ENCODE data around the gene CALCOCO1. TPM values are rescaled to one million over a fixed set of nuclear protein-coding genes. Genes with fewer than 3 reads are reported as not detected.

CALCOCO1 gene
- total RNA-seq, 2 experiments from 2014 or later = 12.8 to 25.1 TPM

- H2AFZ ChIP-seq (ENCODE audit: low read length) = no peak overlapping the region
These were observed 48.4 kb upstream of the CALCOCO1 start for GRCh38 chr12:53775478-53776145.

GRCh38 chr12:53770281-53770680, 43.0 kb upstream of the CALCOCO1 start:
- no peak for DNase-seq (ENCODE audit: low spot score)
- Histone ChIP-seq H3K27ac (ENCODE audit: low read depth, low read length, poor library complexity, severe bottlenecking) (no peak overlapping the region), H3K79me2 (ENCODE audit: insufficient read depth, low read depth, low read length) (no peaks in the 10 kb centered on the region), H2AFZ (ENCODE audit: low read length) (no peak overlapping the region), H3K4me3 (ENCODE audit: low read depth, low read length, poor library complexity, severe bottlenecking) (no peak overlapping the region), H3K4me1 (ENCODE audit: insufficient read depth, low read length, poor library complexity, severe bottlenecking) (no peaks in the 10 kb centered on the region), H3K36me3 (ENCODE audit: insufficient read depth, low read length) (peaks cover 17% of the 10 kb centered on the region), H3K9me2 (ENCODE audit: insufficient read depth, low read length) (no peaks in the 10 kb centered on the region), H3K9me3 (ENCODE audit: low read length) (no peaks in the 10 kb centered on the region), H4K20me1 (ENCODE audit: insufficient read depth, low read length) (no peaks in the 10 kb centered on the region), H3K4me2 (ENCODE audit: low read length) (no peak overlapping the region)
- TF ChIP-seq CTCF (conservative IDR thresholded peaks at IDR 0.05; ENCODE audit: low read length) (no peak), EZH2phosphoT487 (IDR thresholded peaks at IDR 0.05; ENCODE audit: borderline replicate concordance, low read depth, low read length) (no peak)
- ChIA-PET POLR2A (no interaction called here), CTCF (ENCODE audit: unreplicated experiment) (no interaction called here)
- intact Hi-C loops (cut with micrococcal nuclease; ENCODE audit: unreplicated experiment) = no loop called here
- BruUV-seq (replicated peaks) = no TSS peak

More at GRCh38 chr12:53775478-53776145, 48.4 kb upstream of the CALCOCO1 start:
- TF ChIP-seq CTCF (conservative IDR thresholded peaks at IDR 0.05; ENCODE audit: low read length) (no peak), EZH2phosphoT487 (IDR thresholded peaks at IDR 0.05; ENCODE audit: borderline replicate concordance, low read depth, low read length) (no peak)
- ChIA-PET POLR2A (interaction anchor here (0.8 kb wide), 1 partner anchor 38 kb away, joined by 8 read pairs; no protein-coding TSS in a partner anchor), CTCF (ENCODE audit: unreplicated experiment) (no interaction called here)
- Histone ChIP-seq H3K27ac (ENCODE audit: low read depth, low read length, poor library complexity, severe bottlenecking) (no peak overlapping the region), H3K9me3 (ENCODE audit: low read length) (no peaks in the 10 kb centered on the region), H3K36me3 (ENCODE audit: insufficient read depth, low read length) (peaks cover 17% of the 10 kb centered on the region), H3K9me2 (ENCODE audit: insufficient read depth, low read length) (no peaks in the 10 kb centered on the region), H4K20me1 (ENCODE audit: insufficient read depth, low read length) (no peaks in the 10 kb centered on the region), H3K4me3 (ENCODE audit: low read depth, low read length, poor library complexity, severe bottlenecking) (no peak overlapping the region), H3K4me1 (ENCODE audit: insufficient read depth, low read length, poor library complexity, severe bottlenecking) (peaks cover 3% of the 10 kb centered on the region), H3K4me2 (ENCODE audit: low read length) (no peak overlapping the region), H3K79me2 (ENCODE audit: insufficient read depth, low read depth, low read length) (no peaks in the 10 kb centered on the region)
- intact Hi-C loops (cut with micrococcal nuclease; ENCODE audit: unreplicated experiment) = no loop called here
- no TSS peak for BruUV-seq (replicated peaks)
- no peak for DNase-seq (ENCODE audit: low spot score)

- intact Hi-C loops (cut with micrococcal nuclease; ENCODE audit: unreplicated experiment) = no loop called here
- TF ChIP-seq EZH2phosphoT487 (IDR thresholded peaks at IDR 0.05; ENCODE audit: borderline replicate concordance, low read depth, low read length) = no peak
- POLR2A ChIA-PET = interaction anchor here (1.1 kb wide), 1 partner anchor 10 kb away, joined by 4 read pairs; no protein-coding TSS in a partner anchor
These were observed 41.7 kb upstream of the CALCOCO1 start for GRCh38 chr12:53768976-53769375.

More at GRCh38 chr12:53768976-53769375, 41.7 kb upstream of the CALCOCO1 start:
- DNase-seq (ENCODE audit: low spot score) = no peak
- H3K9me3 ChIP-seq (ENCODE audit: low read length) = no peaks in the 10 kb centered on the region
- H3K4me2 ChIP-seq (ENCODE audit: low read length) = no peak overlapping the region
- BruUV-seq (replicated peaks) = no TSS peak
- H3K4me1 ChIP-seq (ENCODE audit: insufficient read depth, low read length, poor library complexity, severe bottlenecking) = no peaks in the 10 kb centered on the region
- H3K79me2 ChIP-seq (ENCODE audit: insufficient read depth, low read depth, low read length) = no peaks in the 10 kb centered on the region
- H4K20me1 ChIP-seq (ENCODE audit: insufficient read depth, low read length) = no peaks in the 10 kb centered on the region
- H3K4me3 ChIP-seq (ENCODE audit: low read depth, low read length, poor library complexity, severe bottlenecking) = no peak overlapping the region
- no peak overlapping the region for H2AFZ ChIP-seq (ENCODE audit: low read length)
- H3K27ac ChIP-seq (ENCODE audit: low read depth, low read length, poor library complexity, severe bottlenecking) = no peak overlapping the region
- H3K9me2 ChIP-seq (ENCODE audit: insufficient read depth, low read length) = no peaks in the 10 kb centered on the region
- H3K36me3 ChIP-seq (ENCODE audit: insufficient read depth, low read length) = peaks cover 19% of the 10 kb centered on the region
- CTCF ChIA-PET (ENCODE audit: unreplicated experiment) = interaction anchor here (1.3 kb wide), 1 partner anchor 11 kb away, joined by 5 read pairs; no protein-coding TSS in a partner anchor

Measured in OCI-LY7 (cell line).